GM12878 (cell line): Measurements from ENCODE around the gene VPS52. TPM values are rescaled to one million over a fixed set of nuclear protein-coding genes. Genes with fewer than 3 reads are reported as not detected.

Experiments used
- BCLAF1 ChIP-seq: fragments of 450-650 bp; IDR thresholded peaks from 2 replicates; pipeline ENCODE4 v1.6.1; 2017; ENCODE audit warnings: antibody characterized with exemption, mild to moderate bottlenecking, moderate library complexity
- ESRRA ChIP-seq: IDR thresholded peaks from 2 replicates; pipeline ENCODE4 v1.6.1; 2012; ENCODE audit warnings: mild to moderate bottlenecking, low read length, improper control_type of control experiment
- FOS ChIP-seq: IDR thresholded peaks from 3 replicates; pipeline ENCODE4 v1.6.1; 2011; ENCODE audit warnings: borderline replicate concordance; ENCODE audit not compliant: insufficient read length; ENCODE audit errors: extremely low read depth
- IRF3 ChIP-seq: fragments of 450-650 bp; IDR thresholded peaks from 2 replicates; pipeline ENCODE4 v1.6.1; 2014; ENCODE audit warnings: mild to moderate bottlenecking
- MAX ChIP-seq: IDR thresholded peaks from 2 replicates; pipeline ENCODE4 v1.6.1; 2012; ENCODE audit warnings: low read depth, low read length, improper control_type of control experiment
- MEF2A ChIP-seq: IDR thresholded peaks from 2 replicates; pipeline ENCODE4 v1.6.1; 2011; ENCODE audit warnings: low read depth, mild to moderate bottlenecking, low read length, moderate library complexity; ENCODE audit not compliant: insufficient read depth
- POLR2A ChIP-seq: IDR thresholded peaks from 2 replicates; pipeline ENCODE4 v1.6.1; 2011; ENCODE audit warnings: low read depth, mild to moderate bottlenecking, low read length
- POLR2AphosphoS2 ChIP-seq: IDR thresholded peaks from 2 replicates; pipeline ENCODE4 v1.6.1; 2011; ENCODE audit warnings: low read depth, mild to moderate bottlenecking, low read length, improper control_type of control experiment, moderate library complexity
- REST ChIP-seq: IDR thresholded peaks from 2 replicates; pipeline ENCODE4 v1.6.1; 2012; ENCODE audit warnings: mild to moderate bottlenecking, low read depth, low read length
- TARDBP ChIP-seq: IDR thresholded peaks from 2 replicates; pipeline ENCODE4 v1.6.1; 2016; ENCODE audit warnings: borderline replicate concordance
- TCF12 ChIP-seq: IDR thresholded peaks from 2 replicates; pipeline ENCODE4 v1.6.1; 2011; ENCODE audit warnings: low read depth, mild to moderate bottlenecking, low read length
- USF1 ChIP-seq: IDR thresholded peaks from 2 replicates; pipeline ENCODE4 v1.6.1; 2011; ENCODE audit warnings: borderline replicate concordance, low read depth, mild to moderate bottlenecking, moderate library complexity, mixed read lengths, low read length; ENCODE audit not compliant: insufficient read depth; ENCODE audit errors: extremely low read length
- ZNF207 ChIP-seq: fragments of 450-650 bp; IDR thresholded peaks from 2 replicates; pipeline ENCODE4 v1.6.1; 2014; ENCODE audit warnings: antibody characterized with exemption, mild to moderate bottlenecking, borderline replicate concordance
- ZNF217 ChIP-seq: fragments of 450-650 bp; IDR thresholded peaks from 2 replicates; pipeline ENCODE4 v1.6.1; 2017; ENCODE audit warnings: antibody characterized with exemption, mild to moderate bottlenecking
- ZNF592 ChIP-seq: fragments of 450-650 bp; IDR thresholded peaks from 2 replicates; pipeline ENCODE4 v1.6.1; 2017; ENCODE audit warnings: mild to moderate bottlenecking, moderate library complexity
- ZNF622 ChIP-seq: fragments of 450-650 bp; IDR thresholded peaks from 2 replicates; pipeline ENCODE4 v1.6.1; 2017; ENCODE audit warnings: mild to moderate bottlenecking, inconsistent platforms
- ZSCAN29 ChIP-seq: fragments of 450-650 bp; IDR thresholded peaks from 2 replicates; pipeline ENCODE4 v1.6.1; 2017; ENCODE audit warnings: mild to moderate bottlenecking, moderate library complexity
- polyA plus RNA-seq, 11 experiments: library from polyadenylated mRNA; depleted of rRNA in 4 of 11; unstranded in 6 of 11; stranded (reverse) in 5 of 11; fragments of >200 nt; fragmentation: Nextera tagmentation in 4 of 11; fragmentation: Illumina TruSeq in 1 of 11; extraction: Ambion mirVana in 4 of 11; extraction: Trizol in 1 of 11; gene quantifications; 1 replicate in 1 of 11; 2 replicates in 10 of 11; pipeline versions ENCODE4 v1.2.1 to v1.2.3, GENCODE V29; 2011 to 2016; ENCODE audit warnings: inconsistent platforms in 2 of 11, missing spikeins in 2 of 11, low read depth in 1 of 11
- total RNA-seq, 4 experiments: library from RNA; depleted of rRNA in 3 of 4; stranded (reverse); fragments of >200 nt in 3 of 4; fragmentation: Illumina TruSeq in 1 of 4; extraction: Trizol in 1 of 4; gene quantifications; 2 replicates each; pipeline versions ENCODE4 v1.2.1 to v1.2.3, GENCODE V29; 2013 to 2021

Gene VPS52
- total and polyA plus RNA-seq, 10 of the 15 experiments (the other 5 are each of a cell fraction or from before 2014, with no cell fraction given): 11.3 to 52.7 (median 36.7) TPM

GRCh38 chr6:33317669-33318425 is 46.2 kb upstream of the VPS52 start, which contains the start of gene ZBTB22 (continued):
- no peak for TF ChIP-seq USF1
- no peak for TF ChIP-seq BCLAF1
- TF ChIP-seq ZNF622: no peak
- no peak; the same call in 1 of the 2 replicates for TF ChIP-seq ZNF207
- TF ChIP-seq TARDBP: no peak
- no peak; the same call in 1 of the 2 replicates for TF ChIP-seq MAX
- peak; percentile 73; the same call in 1 of the 2 replicates for TF ChIP-seq POLR2AphosphoS2
- TF ChIP-seq IRF3: peak; percentile 35; the same call in 1 of the 2 replicates
- TF ChIP-seq REST: no peak
- no peak for TF ChIP-seq ZNF592
- peak; percentile 31 for TF ChIP-seq FOS
- TF ChIP-seq ZSCAN29: no peak
- no peak for TF ChIP-seq ESRRA
- no peak for TF ChIP-seq ZNF217
- no peak for TF ChIP-seq MEF2A
- TF ChIP-seq POLR2A: peak; percentile 58
- TF ChIP-seq TCF12: no peak
